Activated gamma-delta T cell treated with anti-CD3 and anti-CD28 coated beads, Interleukin-2, amount 50 U/mL, for 16 hours (primary cell): ENCODE data around the gene ARHGEF10L.

Source experiments
- DNase-seq: peaks from one replicate; pipeline ENCODE4 v3.0.0-alpha.2; 2020; ENCODE audit warnings: low read depth

ARHGEF10L gene

GRCh38 chr1:17632106-17632505, 92.6 kb downstream of the ARHGEF10L start:
- no peak for DNase-seq

GRCh38 chr1:17632541-17633184, 93.2 kb downstream of the ARHGEF10L start:
- no peak for DNase-seq

GRCh38 chr1:17633654-17634053, 94.2 kb downstream of the ARHGEF10L start:
- DNase-seq: no peak

- no peak for DNase-seq
Measured at GRCh38 chr1:17635276-17635675, 95.8 kb downstream of the ARHGEF10L start.

GRCh38 chr1:17635811-17636210, 96.3 kb downstream of the ARHGEF10L start:
- no peak for DNase-seq

GRCh38 chr1:17636612-17637011, 97.1 kb downstream of the ARHGEF10L start:
- no peak for DNase-seq

GRCh38 chr1:17637055-17637454, 97.6 kb downstream of the ARHGEF10L start:
- no peak for DNase-seq

GRCh38 chr1:17639703-17640340, 100.3 kb downstream of the ARHGEF10L start:
- DNase-seq: no peak

GRCh38 chr1:17640393-17640792, 100.9 kb downstream of the ARHGEF10L start:
- DNase-seq: no peak

- no peak for DNase-seq
Measured at GRCh38 chr1:17640975-17641374, 101.5 kb downstream of the ARHGEF10L start.

GRCh38 chr1:17642169-17642568, 102.7 kb downstream of the ARHGEF10L start:
- DNase-seq: no peak

- no peak for DNase-seq
Measured at GRCh38 chr1:17642943-17643342, 103.4 kb downstream of the ARHGEF10L start.

- DNase-seq: no peak
Measured at GRCh38 chr1:17643861-17644703, 104.6 kb downstream of the ARHGEF10L start.

GRCh38 chr1:17645068-17645911, 105.8 kb downstream of the ARHGEF10L start:
- no peak for DNase-seq

GRCh38 chr1:17646444-17647280, 107.2 kb downstream of the ARHGEF10L start:
- DNase-seq: no peak

- no peak for DNase-seq
Measured at GRCh38 chr1:17648457-17649145, 109.1 kb downstream of the ARHGEF10L start.

- no peak for DNase-seq
Measured at GRCh38 chr1:17649371-17650106, 110.0 kb downstream of the ARHGEF10L start.

GRCh38 chr1:17653276-17653675, 113.8 kb downstream of the ARHGEF10L start:
- DNase-seq: no peak

- DNase-seq: no peak
Measured at GRCh38 chr1:17653728-17654351, 114.3 kb downstream of the ARHGEF10L start.
